GM19238 (cell line): ENCODE measurements around the gene ELMOD1.

ENCODE experiments used
- DNase-seq: peaks from one replicate; pipeline ENCODE4 v3.0.0; 2011; ENCODE audit warnings: low spot score; ENCODE audit not compliant: insufficient read length

ELMOD1 gene

GRCh38 chr11:107631931-107632330, 41.0 kb downstream of the ELMOD1 start:
- no peak for DNase-seq

- no peak for DNase-seq
These were observed 55.8 kb downstream of the ELMOD1 start for GRCh38 chr11:107646783-107647182.

- no peak for DNase-seq
These were observed 57.3 kb downstream of the ELMOD1 start for GRCh38 chr11:107648242-107648641.

GRCh38 chr11:107651672-107652071, 60.7 kb downstream of the ELMOD1 start:
- DNase-seq, result no peak

- no peak for DNase-seq
These were observed 62.1 kb downstream of the ELMOD1 start for GRCh38 chr11:107653076-107653475.

- DNase-seq, result no peak
These were observed 64.7 kb downstream of the ELMOD1 start for GRCh38 chr11:107655602-107656001.

- no peak for DNase-seq
These were observed 68.4 kb downstream of the ELMOD1 start for GRCh38 chr11:107659310-107659709.

GRCh38 chr11:107660066-107660465, 69.1 kb downstream of the ELMOD1 start:
- DNase-seq, result no peak

GRCh38 chr11:107661656-107662055, 70.7 kb downstream of the ELMOD1 start:
- no peak for DNase-seq

GRCh38 chr11:107665018-107665417, 74.1 kb downstream of the ELMOD1 start:
- no peak for DNase-seq

GRCh38 chr11:107666911-107667613, 76.1 kb downstream of the ELMOD1 start:
- DNase-seq, result no peak

GRCh38 chr11:107669191-107669740, 78.3 kb downstream of the ELMOD1 start:
- DNase-seq, result no peak

- no peak for DNase-seq
These were observed 79.1 kb downstream of the ELMOD1 start for GRCh38 chr11:107669893-107670601.

- no peak for DNase-seq
These were observed 85.0 kb downstream of the ELMOD1 start for GRCh38 chr11:107675902-107676301.

GRCh38 chr11:107676336-107677057, 85.5 kb downstream of the ELMOD1 start:
- DNase-seq, result no peak

GRCh38 chr11:107677924-107678631, 87.1 kb downstream of the ELMOD1 start:
- no peak for DNase-seq

- no peak for DNase-seq
These were observed 87.7 kb downstream of the ELMOD1 start for GRCh38 chr11:107678632-107678971.

GRCh38 chr11:107679255-107680024, 88.5 kb downstream of the ELMOD1 start:
- no peak for DNase-seq

- no peak for DNase-seq
These were observed 91.2 kb downstream of the ELMOD1 start for GRCh38 chr11:107682171-107682570.

- no peak for DNase-seq
These were observed 91.6 kb downstream of the ELMOD1 start for GRCh38 chr11:107682572-107682971.

- no peak for DNase-seq
These were observed 92.1 kb downstream of the ELMOD1 start for GRCh38 chr11:107683061-107683460.
